Nucleus accumbens (tissue), 56 donors: ENCODE data around the gene UFSP2.

Source experiments
- DNase-seq, 56 donors: peaks; one replicate each; lab custom pipeline; 2025; lab: John Stamatoyannopoulos, UW

The UFSP2 gene, protein sequence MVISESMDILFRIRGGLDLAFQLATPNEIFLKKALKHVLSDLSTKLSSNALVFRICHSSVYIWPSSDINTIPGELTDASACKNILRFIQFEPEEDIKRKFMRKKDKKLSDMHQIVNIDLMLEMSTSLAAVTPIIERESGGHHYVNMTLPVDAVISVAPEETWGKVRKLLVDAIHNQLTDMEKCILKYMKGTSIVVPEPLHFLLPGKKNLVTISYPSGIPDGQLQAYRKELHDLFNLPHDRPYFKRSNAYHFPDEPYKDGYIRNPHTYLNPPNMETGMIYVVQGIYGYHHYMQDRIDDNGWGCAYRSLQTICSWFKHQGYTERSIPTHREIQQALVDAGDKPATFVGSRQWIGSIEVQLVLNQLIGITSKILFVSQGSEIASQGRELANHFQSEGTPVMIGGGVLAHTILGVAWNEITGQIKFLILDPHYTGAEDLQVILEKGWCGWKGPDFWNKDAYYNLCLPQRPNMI

DNA sequence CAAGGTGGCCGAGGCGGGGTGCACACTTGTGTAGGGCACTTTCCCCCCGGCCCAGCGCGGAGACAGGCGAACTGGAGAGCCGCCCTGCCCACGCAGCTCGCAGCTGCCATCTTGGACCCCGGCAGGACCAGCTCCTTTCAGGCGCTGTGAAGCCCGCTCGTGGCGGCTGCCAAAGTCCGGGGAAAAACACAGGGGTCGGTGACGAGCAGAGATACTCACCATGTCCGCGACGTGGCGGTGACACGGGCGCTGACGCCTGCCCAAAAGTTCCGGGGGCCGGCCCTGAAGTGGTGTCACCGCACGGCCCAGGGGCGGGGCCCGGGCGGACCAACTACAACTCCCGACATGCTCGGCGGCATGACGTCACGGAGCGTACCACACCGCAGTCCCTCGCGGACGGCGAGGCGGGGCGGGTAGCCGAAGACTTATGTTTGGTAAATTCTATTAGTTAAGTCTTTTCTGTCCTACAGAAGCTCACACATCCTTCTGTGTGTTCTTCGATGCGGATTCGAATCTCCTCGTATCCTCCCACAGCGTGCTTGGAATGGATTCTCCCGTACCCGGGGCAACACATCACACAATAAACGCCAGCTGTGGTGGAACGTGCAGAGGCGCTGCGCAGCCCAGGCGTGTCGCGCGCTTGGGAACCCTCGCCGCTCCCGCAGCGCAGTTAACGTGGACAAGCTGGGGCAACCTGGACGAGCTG is at the start of gene UFSP2:
Gene UFSP2, minus strand, starts transcription at position 318 of the 706 bp plus-strand sequence. Its CDS starts 96 bp downstream, at position 222.
- DNase-seq = peak; percentile 42 to 96 (median 89)

- no peak for DNase-seq
Observed at GRCh38 chr4:185473247-185473646, 47.5 kb upstream of the UFSP2 start.

DNA sequence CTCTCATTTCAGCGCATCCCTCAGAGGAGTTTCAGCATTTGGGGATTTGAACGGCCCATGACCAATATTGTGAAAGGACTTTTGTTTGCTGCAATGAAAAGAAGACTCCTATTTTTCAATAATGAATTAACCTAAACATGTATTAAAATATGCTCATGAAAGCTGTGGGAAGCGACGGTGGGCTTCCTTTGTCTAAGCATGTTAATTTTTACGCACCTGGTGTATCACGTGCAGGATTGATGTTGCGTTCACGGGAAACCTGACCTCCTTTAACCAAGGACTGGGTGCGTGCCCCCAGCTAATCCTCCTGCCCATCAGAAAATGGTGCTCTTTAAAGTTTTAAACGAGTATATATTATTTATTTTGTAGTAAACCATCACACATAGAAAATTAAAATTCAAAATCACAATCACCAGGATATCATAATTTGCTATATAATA is 46.4 kb upstream of the UFSP2 start:
- no peak for DNase-seq

GRCh38 chr4:185471235-185472102 is 45.7 kb upstream of the UFSP2 start, which contains the start of gene CCDC110:
Gene CCDC110, minus strand, starts transcription at chr4:185471733. Its CDS starts 50 bp downstream, at chr4:185471683.
- DNase-seq = peak; percentile 4 to 100 (median 92)

DNA sequence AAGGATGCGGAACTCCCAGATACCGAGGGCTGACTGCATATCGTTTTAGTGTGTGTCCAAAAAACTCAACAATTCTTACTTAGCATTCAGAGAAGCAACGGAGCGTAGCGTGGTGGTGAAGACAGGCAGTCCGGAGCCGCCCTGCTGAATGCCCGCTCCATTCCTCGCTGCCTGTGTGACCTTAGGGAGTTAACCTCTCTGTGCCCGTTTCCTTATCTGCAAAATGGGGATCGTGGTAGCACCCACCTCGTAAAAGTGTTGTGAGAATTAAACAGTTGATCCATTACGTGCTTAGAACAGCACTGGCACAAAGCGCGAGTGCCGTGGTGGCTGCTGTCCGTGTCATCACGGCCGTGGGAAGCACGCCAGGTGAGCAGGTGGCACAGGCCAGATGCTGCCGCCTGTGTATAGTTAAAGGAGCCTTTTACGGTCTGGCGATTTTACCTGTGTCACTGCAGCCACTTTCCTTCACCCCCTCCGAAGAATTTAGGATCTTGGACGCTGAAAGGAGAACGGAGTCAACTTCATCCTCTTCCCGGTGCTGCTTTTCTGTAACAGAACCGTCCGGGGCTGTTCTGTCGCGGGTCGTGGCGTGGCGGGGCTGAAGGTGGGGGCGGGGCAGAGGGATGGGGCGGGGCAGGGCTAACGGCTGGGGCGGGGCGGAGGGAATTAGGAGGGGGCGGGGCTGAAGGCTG is 44.9 kb upstream of the UFSP2 start:
- DNase-seq = peak in 41 of 56 donors; percentile 24 to 83 (median 58)

DNA sequence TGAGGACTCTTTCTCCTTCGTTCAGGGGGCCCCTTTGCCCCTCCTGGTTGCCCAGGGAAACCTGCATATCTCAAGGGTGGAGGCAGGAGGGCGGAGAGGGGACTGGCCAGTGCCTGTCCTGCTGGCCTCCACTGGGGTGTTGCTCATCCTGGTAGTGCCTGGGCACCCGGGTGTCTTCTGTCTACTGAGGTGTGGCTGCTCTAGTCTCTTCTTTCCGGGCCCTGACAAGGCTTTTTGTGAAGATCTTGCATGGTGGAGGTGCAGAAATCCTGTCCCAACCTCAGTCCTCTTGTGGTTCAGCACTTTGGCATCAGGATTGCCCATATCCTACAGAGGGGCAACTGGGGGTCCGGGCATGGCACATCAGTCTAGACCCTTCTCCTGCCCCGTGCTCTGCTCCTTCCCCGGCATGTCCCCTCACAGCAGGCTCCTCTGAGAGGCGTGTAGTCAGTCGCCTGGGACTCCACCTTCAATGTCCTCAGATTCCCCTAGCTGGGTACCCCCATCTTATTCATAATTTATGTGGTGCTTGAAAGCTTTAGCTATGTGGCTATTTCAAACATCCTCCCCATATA is 43.9 kb upstream of the UFSP2 start:
- no peak for DNase-seq

- no peak for DNase-seq
Observed at GRCh38 chr4:185468999-185469398, 43.2 kb upstream of the UFSP2 start.

DNA sequence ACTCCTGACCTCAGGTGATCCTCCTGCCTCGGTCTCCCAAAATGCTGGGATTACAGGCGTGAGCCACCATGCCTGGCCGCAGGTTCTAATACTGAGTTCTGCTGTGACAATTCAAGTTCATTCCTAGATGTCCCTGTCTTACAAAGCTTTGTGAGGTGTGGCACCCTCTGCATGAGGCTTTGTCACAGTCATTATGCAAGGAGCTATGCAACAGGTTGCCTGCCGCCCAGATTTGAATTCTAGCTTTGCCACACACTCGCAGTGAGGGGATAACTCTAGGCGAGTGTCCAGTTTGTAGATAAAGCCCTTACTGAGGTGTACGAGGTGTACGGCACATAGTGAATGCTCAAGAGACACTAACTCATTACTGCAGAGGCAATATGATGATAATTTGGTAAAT is 42.2 kb upstream of the UFSP2 start:
- DNase-seq = peak in 12 of 56 donors; percentile 6 to 39 (median 18)

GRCh38 chr4:185467101-185467500 is 41.3 kb upstream of the UFSP2 start:
- DNase-seq = peak in 2 of 56 donors; percentile 12 to 15

- DNase-seq = no peak
Observed at GRCh38 chr4:185465707-185466106, 39.9 kb upstream of the UFSP2 start.

DNA sequence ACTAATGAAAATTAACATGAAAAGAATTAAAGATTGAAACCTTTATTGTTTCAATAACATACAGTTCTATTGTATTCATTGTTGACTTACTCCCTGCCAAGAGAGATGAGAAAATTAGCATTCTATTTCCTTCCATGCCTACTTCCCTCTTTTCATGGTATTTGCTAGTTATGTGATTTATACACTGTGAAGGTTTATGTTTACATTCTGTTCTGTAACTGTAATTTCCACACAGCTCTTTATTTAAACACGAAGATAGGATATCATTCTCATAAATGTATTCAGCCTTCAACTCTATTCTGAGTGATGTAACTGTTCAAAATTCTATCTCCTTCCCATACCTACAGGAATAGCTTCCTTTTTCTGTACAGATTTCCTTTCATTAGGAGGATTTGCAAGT is 39.1 kb upstream of the UFSP2 start:
- no peak for DNase-seq

DNA sequence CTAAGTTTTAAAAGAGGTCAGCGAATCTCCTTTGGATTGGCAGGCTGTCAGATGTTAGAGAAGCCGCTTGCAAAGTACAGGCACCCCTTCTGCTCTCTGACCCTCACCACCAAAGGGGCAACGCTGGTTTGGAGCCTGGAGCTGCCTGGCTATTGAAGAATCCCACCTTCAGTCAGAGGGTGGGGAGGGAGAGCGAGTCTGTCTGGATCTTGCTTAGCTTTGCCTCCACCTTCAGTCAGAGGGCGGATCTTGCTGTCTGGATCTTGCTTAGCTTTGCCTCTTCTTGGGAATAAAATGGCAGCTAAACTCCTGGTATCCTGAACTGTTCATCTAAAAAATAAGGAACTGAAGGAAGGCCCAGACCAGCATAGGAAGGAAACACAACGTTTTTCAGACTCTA is 38.4 kb upstream of the UFSP2 start:
- DNase-seq = no peak

DNA sequence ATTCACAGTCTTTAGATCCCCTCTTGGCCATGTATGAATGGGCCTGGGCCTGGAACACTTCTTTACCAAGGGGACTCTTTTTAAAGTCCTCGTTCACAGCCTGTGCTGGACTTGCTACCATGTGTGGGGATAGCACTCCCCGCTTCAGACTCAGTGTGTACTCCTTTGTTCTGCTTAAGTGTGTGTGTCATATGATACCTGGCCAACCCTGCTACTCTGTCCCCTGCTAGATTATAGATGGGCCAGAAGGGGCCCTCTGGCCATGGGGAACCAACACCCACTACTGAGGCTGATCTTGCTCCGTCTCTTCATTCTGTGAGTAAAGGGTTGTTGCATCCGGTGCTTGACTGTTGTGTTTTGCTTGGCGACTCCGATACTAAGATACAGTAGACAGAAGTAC is 37.8 kb upstream of the UFSP2 start:
- no peak for DNase-seq

GRCh38 chr4:185461565-185461964 is 35.8 kb upstream of the UFSP2 start:
- DNase-seq = no peak

DNA sequence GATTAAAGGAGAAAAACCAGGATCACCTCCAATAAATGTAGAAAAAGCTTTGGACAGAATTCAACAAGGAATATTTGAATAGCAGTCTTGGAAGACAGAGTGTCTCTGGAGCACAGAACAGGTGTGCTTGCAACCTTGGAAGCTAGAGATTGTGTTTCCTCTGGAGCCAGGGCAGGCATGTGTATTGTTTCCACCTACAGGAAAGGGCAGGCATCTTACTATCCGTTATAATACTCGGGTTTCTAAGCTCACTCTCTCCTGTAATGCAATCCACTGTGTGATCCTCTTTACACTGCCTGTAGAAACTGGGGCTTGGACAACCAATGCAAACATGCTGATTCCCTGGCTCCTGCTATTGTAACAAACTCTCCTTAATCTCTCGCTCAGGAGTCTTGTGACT is 31.4 kb upstream of the UFSP2 start:
- DNase-seq = no peak

DNA sequence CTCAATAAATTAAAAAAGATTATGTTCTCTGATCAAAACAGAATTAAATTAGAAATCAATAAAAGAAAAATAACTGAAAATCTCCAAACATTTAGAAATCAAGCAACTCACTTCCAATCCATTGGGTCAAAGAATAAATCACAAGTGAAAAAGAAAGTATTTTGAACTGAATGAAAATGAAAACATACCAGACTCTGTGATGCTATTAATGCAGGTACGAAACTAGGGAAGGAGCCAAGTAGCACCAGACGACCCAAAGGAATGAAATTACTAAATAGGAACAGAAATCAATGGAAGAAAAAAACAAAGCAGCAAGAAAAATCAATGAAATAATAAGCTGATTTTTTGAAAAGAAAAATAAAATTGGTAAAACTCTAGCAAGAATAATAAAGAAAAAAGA is 30.4 kb upstream of the UFSP2 start:
- no peak for DNase-seq

DNA sequence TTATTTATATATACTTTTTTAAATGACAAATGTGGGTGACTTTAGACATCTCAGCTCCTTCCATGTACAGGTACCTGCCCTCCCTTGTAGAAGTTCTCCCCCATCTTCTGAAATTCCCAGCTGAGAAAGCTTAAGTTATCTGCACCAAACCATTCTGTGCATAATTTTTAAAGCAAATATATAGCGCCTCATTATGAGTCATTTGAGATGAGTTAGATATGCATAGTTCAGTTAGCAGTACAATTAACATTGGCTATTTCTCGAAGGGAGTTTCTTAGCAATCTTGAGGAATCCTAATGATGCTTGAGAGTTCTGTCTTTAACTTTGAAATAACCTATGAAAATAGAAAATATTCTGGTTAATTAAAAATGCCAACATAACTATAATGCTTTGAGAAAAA is 19.4 kb upstream of the UFSP2 start:
- DNase-seq = no peak

DNA sequence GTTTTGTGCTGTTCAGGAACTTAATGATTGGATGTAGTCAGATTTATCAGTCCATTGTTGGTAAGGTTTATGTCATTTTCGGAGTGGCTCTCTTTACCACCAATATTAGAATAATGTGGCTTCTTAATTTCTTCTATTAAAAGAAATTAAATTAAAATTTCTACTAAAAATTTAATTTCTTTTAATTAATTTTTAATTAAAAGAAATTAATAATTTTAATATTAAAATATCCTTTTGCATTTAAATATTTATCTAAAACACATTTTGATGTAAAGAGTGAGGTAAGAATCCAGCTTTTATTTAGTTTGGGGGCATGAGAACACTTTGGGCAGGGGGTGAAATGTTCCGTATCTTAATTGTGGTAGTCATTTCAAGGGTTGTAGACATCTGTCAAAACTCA is 15.7 kb upstream of the UFSP2 start:
- DNase-seq = no peak

- DNase-seq = no peak
Observed at GRCh38 chr4:185437809-185438208, 12.0 kb upstream of the UFSP2 start.

GRCh38 chr4:185435466-185435865 is 9.7 kb upstream of the UFSP2 start:
- DNase-seq = no peak
